MM.1S (cell line): ENCODE results near the gene CAMK2N1.

ENCODE experiments used
- DNase-seq: peaks from one replicate; pipeline ENCODE4 v3.0.0-alpha.2; 2015
- H2AFZ ChIP-seq: fragments of 300-600 bp; sonication (generic); 2 replicates; pipeline ENCODE4 v1.6.0; 2016; ENCODE audit warnings: antibody characterized with exemption, low read length
- H3F3A ChIP-seq: fragments of 300-600 bp; sonication (generic); 2 replicates; pipeline ENCODE4 v1.6.1; 2016; ENCODE audit warnings: mild to moderate bottlenecking, antibody characterized with exemption, low read length, moderate library complexity, mixed read lengths; ENCODE audit not compliant: insufficient read depth
- H3K27ac ChIP-seq: fragments of 300-600 bp; sonication (generic); 2 replicates; pipeline ENCODE4 v1.5.1; 2016; ENCODE audit warnings: mild to moderate bottlenecking, low read length
- H3K27me3 ChIP-seq: fragments of 300-600 bp; sonication (generic); replicated peaks from 2 replicates; pipeline ENCODE4 v1.6.0; 2016; ENCODE audit warnings: low read length; ENCODE audit not compliant: insufficient read depth
- H3K36me3 ChIP-seq: fragments of 300-600 bp; sonication (generic); replicated peaks from 2 replicates; pipeline ENCODE4 v1.6.1; 2016; ENCODE audit warnings: mild to moderate bottlenecking, low read length, mixed read lengths; ENCODE audit not compliant: insufficient read depth
- H3K4me1 ChIP-seq: fragments of 300-600 bp; sonication (generic); 2 replicates; pipeline ENCODE4 v1.6.1; 2016; ENCODE audit warnings: low read length, mixed read lengths
- H3K4me2 ChIP-seq: fragments of 300-600 bp; sonication (generic); 2 replicates; pipeline ENCODE4 v1.6.0; 2016; ENCODE audit warnings: low read depth, low read length
- H3K4me3 ChIP-seq: fragments of 300-600 bp; sonication (generic); 2 replicates; pipeline ENCODE4 v1.5.1; 2016; ENCODE audit warnings: low read length, mixed read lengths
- H3K79me2 ChIP-seq: fragments of 300-600 bp; sonication (generic); 2 replicates; pipeline ENCODE4 v1.6.1; 2016; ENCODE audit warnings: mixed run types, low read length, mixed read lengths
- H3K9ac ChIP-seq: fragments of 300-600 bp; sonication (generic); 2 replicates; pipeline ENCODE4 v1.6.1; 2016; ENCODE audit warnings: low read length, mixed read lengths
- H3K9me2 ChIP-seq: fragments of 300-600 bp; sonication (generic); replicated peaks from 2 replicates; pipeline ENCODE4 v1.6.1; 2016; ENCODE audit warnings: mild to moderate bottlenecking, low read length, mixed read lengths; ENCODE audit not compliant: insufficient read depth
- H3K9me3 ChIP-seq: fragments of 300-600 bp; sonication (generic); replicated peaks from 2 replicates; pipeline ENCODE4 v1.6.1; 2016; ENCODE audit warnings: mild to moderate bottlenecking, low read length, mixed read lengths; ENCODE audit not compliant: insufficient read depth
- H4K20me1 ChIP-seq: fragments of 300-600 bp; sonication (generic); 2 replicates; pipeline ENCODE4 v1.6.1; 2016; ENCODE audit warnings: mild to moderate bottlenecking, low read length, moderate library complexity, mixed read lengths; ENCODE audit not compliant: insufficient read depth
- CTCF ChIP-seq: fragments of 300-600 bp; sonication (generic); IDR thresholded peaks from 2 replicates; pipeline ENCODE4 v1.5.1; 2016; ENCODE audit warnings: antibody characterized with exemption, low read length, mixed read lengths
- EZH2 ChIP-seq: fragments of 300-600 bp; sonication (generic); optimal IDR thresholded peaks from 2 replicates; pipeline ENCODE3; 2017; ENCODE audit warnings: low read depth, mild to moderate bottlenecking, antibody characterized with exemption, low read length, mixed read lengths
- EZH2phosphoT487 ChIP-seq: fragments of 300-600 bp; sonication (generic); IDR thresholded peaks from 2 replicates; pipeline ENCODE4 v1.6.1; 2018; ENCODE audit warnings: antibody characterized with exemption, low read length

CAMK2N1 gene

GRCh38 chr1:20469406-20470076, 16.5 kb downstream of the CAMK2N1 start:
- Histone ChIP-seq H3K27ac (no peak overlapping the region), H3F3A (no peaks in the 10 kb centered on the region), H4K20me1 (no peaks in the 10 kb centered on the region), H3K36me3 (no peaks in the 10 kb centered on the region), H3K4me3 (no peak overlapping the region), H3K9ac (no peak overlapping the region), H3K27me3 (peaks cover 76% of the 10 kb centered on the region), H2AFZ (no peak overlapping the region), H3K79me2 (no peaks in the 10 kb centered on the region), H3K9me2 (no peaks in the 10 kb centered on the region), H3K4me2 (no peak overlapping the region), H3K9me3 (no peaks in the 10 kb centered on the region), H3K4me1 (no peaks in the 10 kb centered on the region)
- TF ChIP-seq CTCF (no peak), EZH2phosphoT487 (no peak), EZH2 (no peak)
- DNase-seq = no peak

GRCh38 chr1:20466273-20466672, 19.7 kb downstream of the CAMK2N1 start:
- no peak overlapping the region for H3K4me3 ChIP-seq
- no peak overlapping the region for H3K27ac ChIP-seq
- H3K9ac ChIP-seq = no peak overlapping the region
- no peaks in the 10 kb centered on the region for H3K9me3 ChIP-seq
- peaks cover 69% of the 10 kb centered on the region for H3K27me3 ChIP-seq
- no peaks in the 10 kb centered on the region for H3K4me1 ChIP-seq
- DNase-seq = no peak
- H2AFZ ChIP-seq = no peak overlapping the region
- H3F3A ChIP-seq = no peaks in the 10 kb centered on the region
- no peaks in the 10 kb centered on the region for H3K9me2 ChIP-seq
- TF ChIP-seq EZH2phosphoT487 = no peak
- TF ChIP-seq EZH2 = no peak
- no peak for TF ChIP-seq CTCF
- H3K36me3 ChIP-seq = no peaks in the 10 kb centered on the region
- no peak overlapping the region for H3K4me2 ChIP-seq
- no peaks in the 10 kb centered on the region for H3K79me2 ChIP-seq
- no peaks in the 10 kb centered on the region for H4K20me1 ChIP-seq

DNA sequence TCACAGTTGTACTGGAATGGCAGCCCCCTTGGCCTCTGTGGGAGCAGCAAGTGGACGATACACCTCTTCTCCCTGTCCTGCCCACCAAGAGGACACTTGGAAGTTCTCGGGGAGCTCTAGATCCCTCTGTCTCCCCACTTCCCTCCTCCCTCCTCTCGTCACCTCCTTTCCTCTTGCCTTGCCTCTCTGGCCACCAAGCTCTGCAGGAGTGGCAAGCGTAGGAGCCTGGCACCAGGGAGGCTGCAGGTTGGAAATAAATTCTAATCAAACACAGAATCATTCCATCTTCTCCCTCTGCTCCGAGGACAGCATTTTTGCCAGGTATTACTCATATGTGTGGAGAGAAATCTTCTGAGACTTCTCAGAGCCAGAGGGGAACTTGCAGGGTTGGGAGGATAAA, 20.8 kb downstream of the CAMK2N1 start:
- Histone ChIP-seq H3K9me3 (no peaks in the 10 kb centered on the region), H4K20me1 (no peaks in the 10 kb centered on the region), H3K79me2 (no peaks in the 10 kb centered on the region), H3K36me3 (no peaks in the 10 kb centered on the region), H3K27ac (no peak overlapping the region), H3K9ac (no peak overlapping the region), H3K4me3 (no peak overlapping the region), H3K9me2 (no peaks in the 10 kb centered on the region), H3K4me1 (no peaks in the 10 kb centered on the region), H3F3A (no peaks in the 10 kb centered on the region), H3K27me3 (peaks cover 71% of the 10 kb centered on the region), H2AFZ (no peak overlapping the region), H3K4me2 (no peak overlapping the region)
- TF ChIP-seq EZH2phosphoT487 (no peak), CTCF (no peak), EZH2 (no peak)
- DNase-seq = no peak
